Smooth muscle cell of the brain vasculature (primary cell): ENCODE data around the gene MRPL4.
A peak's percentile ranks its signal among the peaks of the same experiment; 100 is the strongest.

Experiments used
- DNase-seq: peaks from one replicate; pipeline ENCODE4 v3.0.0-alpha.2; 2012; ENCODE audit warnings: low read depth, low spot score

The MRPL4 gene

GRCh38 chr19:10251792-10252694 is at the start of gene MRPL4:
Gene MRPL4 (plus strand): TSS chr19:10252214. CDS start chr19:10252254, 40 bp downstream.
- DNase-seq: peak; percentile 95

GRCh38 chr19:10203686-10204085 is 48.3 kb upstream of the MRPL4 start:
- DNase-seq: no peak

GRCh38 chr19:10205636-10206035 is 46.4 kb upstream of the MRPL4 start:
- no peak for DNase-seq

GRCh38 chr19:10206226-10206885 is 45.7 kb upstream of the MRPL4 start:
- no peak for DNase-seq

GRCh38 chr19:10207026-10207425 is 45.0 kb upstream of the MRPL4 start:
- no peak for DNase-seq

- DNase-seq: no peak
Observed at GRCh38 chr19:10209315-10209714, 42.7 kb upstream of the MRPL4 start.

GRCh38 chr19:10211061-10211460 is 41.0 kb upstream of the MRPL4 start:
- no peak for DNase-seq

GRCh38 chr19:10211691-10212090 is 40.3 kb upstream of the MRPL4 start:
- DNase-seq: no peak

GRCh38 chr19:10214784-10215183 is 37.2 kb upstream of the MRPL4 start:
- DNase-seq: no peak

- no peak for DNase-seq
Observed at GRCh38 chr19:10217085-10217484, 34.9 kb upstream of the MRPL4 start.

GRCh38 chr19:10219678-10220077 is 32.3 kb upstream of the MRPL4 start:
- no peak for DNase-seq

- DNase-seq: no peak
Observed at GRCh38 chr19:10220695-10221094, 31.3 kb upstream of the MRPL4 start.

GRCh38 chr19:10222201-10222890 is 29.7 kb upstream of the MRPL4 start:
- no peak for DNase-seq

- DNase-seq: no peak
Observed at GRCh38 chr19:10223488-10224213, 28.4 kb upstream of the MRPL4 start.

GRCh38 chr19:10224337-10224736 is 27.7 kb upstream of the MRPL4 start:
- no peak for DNase-seq

GRCh38 chr19:10226021-10226375 is 26.0 kb upstream of the MRPL4 start:
- DNase-seq: no peak

- no peak for DNase-seq
Observed at GRCh38 chr19:10226376-10227025, 25.5 kb upstream of the MRPL4 start.

- no peak for DNase-seq
Observed at GRCh38 chr19:10227026-10227971, 24.7 kb upstream of the MRPL4 start.

- DNase-seq: no peak
Observed at GRCh38 chr19:10228393-10228792, 23.6 kb upstream of the MRPL4 start.

GRCh38 chr19:10228920-10229319 is 23.1 kb upstream of the MRPL4 start:
- DNase-seq: no peak
